ENCODE measurements around the gene ECE1. TPM values are rescaled to one million over a fixed set of nuclear protein-coding genes. Genes with fewer than 3 reads are reported as not detected.

The ECE1 gene
- total RNA-seq, 4 donors from 2014 or later = 74.5 to 146 (median 97.2) TPM

GRCh38 chr1:21307210-21307609 is 16.9 kb upstream of the ECE1 start:
- Histone ChIP-seq H3K9me3 (no peaks in the 10 kb centered on the region), H3K4me3 (replicated peaks in 1 of 3) (no peak overlapping the region), H3K4me1 (peaks cover 31 to 46% of the 10 kb centered on the region in 2 donors), H3K36me3 (no peaks in the 10 kb centered on the region), H3K27ac (peak overlapping the region in 1 of 3 donors; percentile 35), H3K27me3 (no peaks in the 10 kb centered on the region)
- intact Hi-C loops (cut with DNase I) = no loop called here
- TF ChIP-seq POLR2A (IDR thresholded peaks at IDR 0.05) (no peak), CTCF (IDR thresholded peaks at IDR 0.05) (no peak)
- no peak for DNase-seq
- WGBS, 2 donors = 93 to 94% methylated on average over 7 of the region's 7 CpGs

- intact Hi-C loops (cut with DNase I) = no loop called here
- H3K4me3 ChIP-seq (replicated peaks in 1 of 3) = no peak overlapping the region
- H3K36me3 ChIP-seq = no peaks in the 10 kb centered on the region
- 95 to 96% methylated on average over 1 of the region's 1 CpG for WGBS, 2 donors
- DNase-seq = no peak
- TF ChIP-seq POLR2A (IDR thresholded peaks at IDR 0.05) (no peak), CTCF (IDR thresholded peaks at IDR 0.05) (no peak)
- H3K27me3 ChIP-seq = no peaks in the 10 kb centered on the region
- no peaks in the 10 kb centered on the region for H3K9me3 ChIP-seq
- peaks cover 31 to 47% of the 10 kb centered on the region in 2 donors for H3K4me1 ChIP-seq
- H3K27ac ChIP-seq = no peak overlapping the region
Observed at GRCh38 chr1:21305900-21306189, 15.6 kb upstream of the ECE1 start.

GRCh38 chr1:21305155-21305899 is 15.1 kb upstream of the ECE1 start:
- H3K27ac ChIP-seq = peak overlapping the region in 1 of 3 donors; percentile 17

GRCh38 chr1:21304488-21304887 is 14.2 kb upstream of the ECE1 start:
- H3K27me3 ChIP-seq = no peaks in the 10 kb centered on the region
- no peak overlapping the region for H3K4me3 ChIP-seq (replicated peaks in 1 of 3)
- WGBS, 2 donors = 89 to 94% methylated on average over 2 of the region's 2 CpGs
- no peak for DNase-seq
- H3K9me3 ChIP-seq = no peaks in the 10 kb centered on the region
- intact Hi-C loops (cut with DNase I) = no loop called here
- peak overlapping the region in 1 of 3 donors; percentile 17 for H3K27ac ChIP-seq
- no peaks in the 10 kb centered on the region for H3K36me3 ChIP-seq
- H3K4me1 ChIP-seq = peaks cover 31 to 47% of the 10 kb centered on the region in 2 donors
- no peak for TF ChIP-seq POLR2A (IDR thresholded peaks at IDR 0.05)
- no peak for TF ChIP-seq CTCF (IDR thresholded peaks at IDR 0.05)

More at GRCh38 chr1:21305155-21305899, 15.1 kb upstream of the ECE1 start:
- no peak overlapping the region for H3K4me3 ChIP-seq (replicated peaks in 1 of 3)
- peaks cover 31 to 43% of the 10 kb centered on the region in 2 donors for H3K4me1 ChIP-seq
- TF ChIP-seq POLR2A (IDR thresholded peaks at IDR 0.05) (no peak), CTCF (IDR thresholded peaks at IDR 0.05) (no peak)
- no peak for DNase-seq
- 79 to 81% methylated on average over 16 of the region's 16 CpGs for WGBS, 2 donors
- no peaks in the 10 kb centered on the region for H3K9me3 ChIP-seq
- no peaks in the 10 kb centered on the region for H3K36me3 ChIP-seq
- no peaks in the 10 kb centered on the region for H3K27me3 ChIP-seq
- intact Hi-C loops (cut with DNase I) = no loop called here
